ENCODE data around the gene ASIC5.

Gene ASIC5

DNA sequence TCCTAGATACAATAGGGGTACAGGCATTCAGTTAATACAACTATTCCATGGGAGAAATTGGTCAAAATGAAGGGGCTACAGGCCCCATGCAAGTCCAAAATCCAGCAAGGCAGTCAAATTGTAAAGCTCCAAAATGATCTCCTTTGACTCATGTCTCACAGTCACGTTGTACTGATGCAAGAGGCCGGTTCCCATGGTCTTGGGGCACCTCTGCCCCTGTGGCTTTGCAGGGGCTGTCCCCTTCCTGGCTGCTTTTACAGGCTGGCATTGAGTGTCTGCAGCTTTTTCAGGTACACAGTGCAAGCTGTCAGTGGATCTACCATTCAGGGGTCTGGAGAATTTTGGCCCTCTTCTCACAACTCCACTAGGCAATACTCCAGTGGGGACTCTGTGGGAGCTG is 12.5 kb upstream of the ASIC5 start:
- no peak for DNase-seq

DNA sequence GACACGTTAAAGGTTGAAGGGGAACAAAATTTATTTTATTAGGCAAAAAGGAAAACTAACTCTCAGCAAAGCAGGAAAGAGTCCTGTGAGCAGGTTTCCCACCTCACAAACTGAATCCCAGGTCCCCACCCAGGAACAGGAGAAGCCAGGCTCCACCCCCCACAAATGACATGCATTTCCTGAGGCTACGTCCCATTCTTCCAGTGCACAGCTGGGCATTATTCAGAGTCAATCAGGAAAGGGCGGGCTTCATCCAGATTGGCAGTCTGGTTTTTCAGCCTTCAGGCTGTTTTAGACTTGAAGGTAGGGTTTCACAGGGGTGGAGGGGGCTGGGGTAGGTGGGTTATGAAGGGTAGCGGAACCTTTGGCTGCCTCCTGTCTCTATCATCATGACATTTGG is 11.9 kb upstream of the ASIC5 start:
- DNase-seq, result no peak

DNA sequence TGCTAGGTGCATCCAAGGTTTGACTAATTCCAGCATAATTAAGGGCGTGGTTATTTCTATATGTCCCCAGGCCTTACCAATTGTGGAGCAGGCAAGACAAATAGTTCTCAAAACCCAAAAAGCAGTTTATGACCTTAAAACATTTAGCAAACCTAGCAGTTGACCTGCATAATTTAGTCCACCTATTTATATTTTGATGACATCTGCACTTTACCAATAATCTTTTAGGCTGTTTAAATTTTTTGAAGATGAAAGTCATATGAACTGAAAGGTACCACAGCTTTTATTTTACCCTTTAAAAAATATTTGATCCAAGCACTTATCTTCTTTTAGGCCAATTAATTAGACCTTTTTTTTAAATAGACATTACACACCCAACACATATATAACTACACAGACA is 9.8 kb upstream of the ASIC5 start:
- DNase-seq, result no peak

DNA sequence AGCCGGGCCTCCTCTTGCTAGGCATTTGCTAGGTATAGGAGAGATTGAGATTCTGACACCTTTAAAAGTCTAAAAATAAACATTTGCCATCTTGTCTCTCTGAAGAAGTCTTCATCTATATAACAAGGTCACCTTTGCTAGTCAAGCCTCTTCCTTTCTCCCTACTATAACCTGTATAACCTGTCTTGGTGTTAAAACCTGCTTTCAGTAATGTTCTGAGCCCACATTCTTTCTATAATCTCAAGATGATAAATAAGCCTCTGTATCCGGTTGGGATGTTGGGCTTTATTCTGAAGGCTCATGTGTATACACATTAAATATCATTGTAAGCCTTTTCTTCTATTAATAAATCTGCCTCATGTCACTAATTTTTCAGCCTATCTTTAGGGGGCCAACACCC is 10.2 kb downstream of the ASIC5 start:
- no peak for DNase-seq

DNA sequence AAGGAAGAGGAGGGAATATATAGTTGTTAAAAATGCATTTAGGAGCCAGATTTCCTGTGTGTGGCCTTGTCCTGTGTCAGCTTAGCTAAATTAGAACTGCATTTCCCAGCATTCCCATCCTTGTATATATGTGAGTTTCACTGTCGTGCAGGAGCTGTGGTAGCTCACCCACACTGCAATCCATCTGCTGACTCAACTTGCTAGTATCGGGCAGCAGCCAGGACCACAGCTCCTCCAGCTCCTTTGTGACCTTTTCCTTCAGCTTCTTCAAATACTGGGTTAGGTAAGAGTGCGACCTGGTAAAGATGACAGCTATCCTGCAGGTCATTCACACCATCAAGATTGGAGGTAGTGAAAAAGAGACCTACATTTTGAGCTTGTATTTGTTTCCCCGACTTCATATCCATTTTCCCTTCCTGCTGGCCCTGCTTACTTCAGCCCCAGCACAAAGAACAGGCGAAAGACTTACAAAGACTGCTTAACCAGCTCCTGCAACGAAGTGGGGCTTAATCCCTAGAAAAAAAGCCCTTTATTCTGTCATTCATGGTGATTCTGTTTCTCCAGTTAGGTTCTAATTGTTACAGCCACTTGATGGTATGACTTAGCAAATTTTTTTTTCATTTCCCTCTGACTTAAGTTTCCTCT is 11.4 kb downstream of the ASIC5 start:
- no peak for DNase-seq

DNA sequence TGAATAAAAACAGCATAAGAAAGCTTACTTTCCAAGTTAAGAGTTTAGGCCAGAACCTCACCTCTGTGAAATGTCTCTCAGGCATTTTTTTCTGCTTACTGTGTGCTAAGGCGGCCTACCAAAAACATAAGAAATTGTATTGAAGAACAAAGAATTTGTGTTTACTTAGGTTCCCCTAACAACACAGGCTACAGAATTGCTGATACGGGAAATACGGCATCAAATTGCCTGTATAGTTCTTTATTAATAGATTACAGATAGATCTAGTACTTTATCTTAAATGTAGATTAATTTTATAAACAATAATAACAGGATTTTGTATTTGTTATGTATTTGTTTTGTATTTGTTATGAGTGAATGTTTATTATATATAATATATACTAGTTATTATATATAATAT is 12.9 kb downstream of the ASIC5 start:
- DNase-seq, result no peak

DNA sequence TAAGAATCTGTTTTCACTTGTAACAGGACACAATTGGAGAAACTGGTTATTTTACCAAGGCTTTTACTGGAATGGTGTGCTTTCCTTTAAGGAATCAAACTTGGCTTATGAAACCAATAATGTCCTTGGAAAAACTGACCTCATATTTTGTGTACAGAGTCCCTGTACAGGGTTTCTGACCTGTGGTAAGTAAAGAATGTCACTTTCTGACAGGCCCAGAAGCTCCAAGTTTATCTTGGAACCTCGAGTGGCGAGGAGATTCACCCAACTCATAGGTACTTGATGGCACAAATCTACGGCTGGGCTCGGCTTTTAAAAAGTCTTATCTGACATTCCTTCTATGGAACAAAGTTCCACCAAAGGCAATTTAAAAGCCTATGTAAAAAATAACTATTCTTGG is 17.0 kb downstream of the ASIC5 start:
- no peak for DNase-seq

DNA sequence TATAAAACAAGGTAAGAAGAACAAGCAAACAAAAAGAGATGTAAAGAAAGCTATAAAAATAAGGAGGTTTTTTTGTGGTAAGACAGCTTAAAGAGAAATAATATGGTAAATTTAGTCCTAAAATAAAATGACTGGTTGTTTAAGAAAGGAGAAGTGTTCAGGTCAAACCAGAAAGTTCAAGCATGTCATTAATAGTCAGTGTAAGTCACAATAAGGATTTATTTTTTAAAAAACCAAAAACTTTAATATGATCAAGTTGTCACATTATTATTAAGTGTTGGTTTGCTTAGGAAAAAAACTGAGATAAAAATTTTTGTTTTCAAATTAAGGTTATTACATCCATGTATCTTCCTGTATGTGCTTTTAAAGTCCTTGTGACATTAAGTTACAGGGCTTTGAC is 19.1 kb downstream of the ASIC5 start:
- DNase-seq, result no peak

DNA sequence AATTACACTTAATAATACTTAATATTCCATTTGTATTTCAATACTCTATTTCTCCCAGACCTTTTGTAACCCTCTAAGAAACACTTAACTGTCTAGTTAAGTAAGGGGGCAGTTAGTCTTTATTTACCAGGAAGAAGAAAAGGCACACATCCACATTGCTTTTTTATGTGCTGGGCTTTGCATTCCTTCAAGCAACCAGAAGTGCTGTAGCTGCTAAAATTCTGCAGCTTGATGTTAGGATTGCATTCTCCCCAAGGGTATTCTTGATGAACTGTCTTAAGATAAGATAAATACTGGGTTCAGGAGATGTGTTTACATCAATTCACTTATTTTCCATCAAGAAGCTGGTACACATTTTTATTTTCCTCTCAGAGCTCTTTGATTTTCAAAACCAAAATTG is 24.0 kb downstream of the ASIC5 start:
- no peak for DNase-seq

DNA sequence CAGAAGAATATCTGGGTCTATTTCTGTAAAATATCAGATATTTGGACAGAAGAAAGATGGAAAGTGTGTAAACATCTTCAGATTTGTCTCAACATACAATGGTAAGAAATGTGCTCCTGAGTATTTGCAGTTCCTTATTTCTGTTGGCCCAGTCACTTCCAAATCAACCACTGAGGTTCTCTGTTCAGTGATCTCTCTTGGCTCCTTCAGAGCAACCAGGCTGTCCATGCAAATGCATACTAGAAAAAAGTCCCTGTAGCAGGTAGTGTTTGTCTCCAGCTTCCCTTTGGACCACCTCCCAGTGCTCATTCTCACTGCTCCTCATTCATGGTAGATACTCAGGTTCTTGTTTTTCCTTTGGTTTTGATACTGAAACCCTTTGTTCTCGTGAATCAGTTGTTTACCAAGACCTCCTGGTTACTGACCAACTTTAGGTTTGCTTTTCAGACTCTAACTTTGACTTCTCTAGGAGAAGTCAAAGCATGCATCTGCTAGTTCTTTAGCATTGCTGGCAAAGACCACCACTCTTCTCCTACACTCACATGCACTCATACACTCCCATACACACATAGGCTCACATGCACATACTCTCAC is 28.8 kb downstream of the ASIC5 start:
- no peak for DNase-seq

DNA sequence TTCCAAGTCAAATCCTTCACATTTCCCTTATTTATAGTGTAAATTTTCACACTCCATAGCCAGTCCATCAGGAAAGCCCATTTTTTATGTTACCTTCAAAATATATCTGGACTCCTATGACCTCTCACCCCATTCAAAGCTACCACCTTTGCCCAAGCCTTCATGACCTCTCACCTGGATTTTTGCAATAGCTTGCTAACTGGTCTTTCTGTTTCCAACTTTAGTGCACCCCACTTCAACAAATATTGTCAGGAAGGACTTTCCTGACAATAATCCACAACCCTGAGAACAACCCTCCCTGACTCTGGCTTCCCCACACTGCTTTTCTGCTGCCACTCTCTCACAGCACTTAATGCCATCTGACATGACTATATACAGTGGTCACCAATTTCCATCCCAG is 33.4 kb downstream of the ASIC5 start:
- DNase-seq, result no peak

DNA sequence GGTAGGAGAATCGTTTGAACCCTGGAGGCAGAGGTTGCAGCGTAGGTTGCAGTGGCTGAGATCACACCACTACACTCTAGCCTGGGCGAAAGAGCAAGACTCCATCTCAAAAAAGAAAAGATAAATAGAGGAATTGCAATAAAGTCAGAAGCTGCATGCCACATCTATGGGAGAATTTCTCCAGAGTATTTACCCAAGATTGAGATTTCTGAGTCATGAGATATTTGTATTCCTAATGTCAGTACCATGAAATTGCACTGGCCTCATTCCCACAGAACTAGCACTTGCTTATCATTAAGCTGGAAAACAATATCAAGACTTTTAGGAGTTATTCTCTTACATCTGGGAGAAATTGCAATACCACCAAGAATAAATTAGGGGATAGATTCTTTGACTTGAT is 37.4 kb downstream of the ASIC5 start:
- no peak for DNase-seq

DNA sequence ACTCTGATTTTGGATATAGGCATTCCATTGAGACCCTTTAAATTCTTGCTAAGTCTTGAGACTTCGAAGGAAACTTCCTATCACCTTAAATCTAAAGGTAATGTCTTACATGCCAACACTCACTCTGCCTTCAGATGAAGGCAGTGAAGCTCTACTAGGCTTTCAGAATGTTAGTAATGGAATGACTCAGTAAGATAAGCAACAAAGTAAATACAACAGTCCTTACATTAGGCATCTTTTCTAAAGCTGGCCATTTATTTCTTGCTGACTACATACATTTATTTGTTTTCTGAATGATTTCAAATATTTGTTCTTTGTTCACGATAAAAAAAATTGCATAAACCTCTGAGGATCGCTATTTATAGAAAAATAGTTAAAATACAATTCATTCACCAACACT is 43.5 kb downstream of the ASIC5 start:
- no peak for DNase-seq

DNA sequence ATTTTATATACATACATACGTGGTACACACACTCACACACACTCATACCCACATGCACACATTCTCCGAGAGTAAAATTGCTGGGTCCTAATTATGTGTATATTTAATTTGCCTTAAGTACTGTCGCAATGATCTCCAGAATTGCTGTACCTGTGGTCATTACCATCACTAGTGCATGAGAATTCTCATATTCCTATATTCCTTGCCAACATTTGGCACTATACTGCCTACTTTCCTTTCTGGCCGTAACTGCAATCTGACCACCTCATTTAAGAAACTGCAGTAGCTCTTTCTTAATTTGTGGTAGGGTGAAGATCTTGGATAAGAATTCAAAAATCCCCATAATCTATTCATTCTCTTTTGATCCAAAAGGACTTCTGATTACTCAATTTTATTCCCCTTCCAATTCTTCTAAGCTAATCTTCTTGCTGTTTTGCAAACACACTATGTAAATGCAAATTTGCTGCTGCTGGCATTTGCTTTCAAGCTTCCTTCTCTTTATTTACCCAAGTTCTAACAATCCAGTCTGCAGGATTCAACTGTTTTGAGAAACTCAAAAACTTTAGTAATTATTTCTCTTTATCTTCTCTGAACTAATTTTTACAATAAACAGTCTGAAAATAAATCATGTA is 45.1 kb downstream of the ASIC5 start:
- DNase-seq, result no peak

DNA sequence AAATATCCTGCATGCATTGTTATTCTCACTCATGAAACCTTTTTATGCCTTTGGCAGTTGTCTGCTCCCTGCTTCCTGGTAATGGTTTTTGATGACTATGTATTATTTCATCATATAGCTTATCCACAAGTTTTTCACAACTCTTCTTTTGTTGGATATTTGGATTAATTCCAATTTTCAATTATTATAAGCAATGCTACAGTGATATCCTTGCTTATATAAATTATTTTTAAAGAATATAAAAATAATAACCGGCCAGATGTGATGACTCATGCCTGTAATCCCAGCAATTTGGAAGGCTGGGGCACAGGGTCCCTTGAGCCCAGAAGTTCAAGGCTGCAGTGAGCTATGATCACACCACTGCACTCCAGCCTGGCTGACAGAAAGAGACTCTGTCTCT is 47.0 kb downstream of the ASIC5 start:
- DNase-seq, result no peak

DNA sequence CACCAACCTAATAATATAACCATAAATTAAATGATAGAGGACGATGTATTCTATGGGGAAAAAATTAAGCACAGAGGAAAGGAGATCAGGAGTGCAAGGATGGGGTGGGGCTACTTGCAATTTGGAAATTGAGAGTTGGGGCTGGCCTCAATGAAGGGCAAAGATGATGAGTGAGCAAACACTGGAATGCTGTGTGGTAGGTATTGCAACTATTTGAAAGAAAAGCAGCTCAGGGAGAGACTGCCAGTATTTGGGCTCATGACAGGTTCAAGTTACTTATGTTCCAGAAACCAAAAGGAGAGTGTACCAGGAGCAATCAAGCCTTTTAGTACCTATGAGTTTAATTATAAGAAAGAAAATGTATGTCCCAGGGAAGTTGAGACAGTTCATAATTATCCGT is 47.4 kb downstream of the ASIC5 start:
- no peak for DNase-seq

DNA sequence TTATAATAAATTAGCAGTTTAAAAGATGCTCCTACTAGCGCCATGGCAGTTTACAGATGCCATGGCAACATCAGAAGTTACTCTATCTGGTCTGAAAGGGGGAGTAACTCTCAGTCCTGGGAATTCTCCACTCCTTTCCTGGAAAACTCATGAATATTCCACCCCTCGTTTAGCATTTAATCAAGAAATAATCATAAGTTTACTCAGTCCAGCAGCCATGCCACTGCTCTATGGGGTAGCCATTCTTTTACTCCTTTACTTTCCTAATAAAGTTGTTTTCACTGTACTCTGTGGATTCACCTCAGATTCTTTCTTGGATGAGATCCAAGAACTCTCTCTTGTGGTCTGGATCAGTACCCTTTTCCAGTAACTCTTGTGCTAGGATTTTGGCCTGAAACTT is 55.0 kb downstream of the ASIC5 start:
- no peak for DNase-seq

DNA sequence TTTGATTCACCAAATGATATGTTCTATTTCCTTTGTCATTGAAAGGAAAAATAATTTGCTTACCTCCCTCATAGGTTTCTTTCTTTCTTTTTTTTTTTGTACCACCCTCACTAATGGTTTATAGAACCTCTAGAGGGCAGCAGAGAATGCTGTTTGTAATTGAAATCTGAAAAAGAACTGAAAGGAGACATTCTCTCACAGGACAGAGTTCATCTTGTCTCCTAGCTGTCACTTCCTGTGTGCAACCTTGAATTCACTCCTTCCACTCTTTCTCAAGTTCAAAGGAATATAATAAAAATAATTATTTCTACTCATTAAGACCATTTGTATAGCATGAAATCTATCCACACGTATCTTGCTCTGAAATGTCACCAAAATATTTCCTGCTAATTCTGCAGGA is 56.2 kb downstream of the ASIC5 start:
- DNase-seq, result no peak

DNA sequence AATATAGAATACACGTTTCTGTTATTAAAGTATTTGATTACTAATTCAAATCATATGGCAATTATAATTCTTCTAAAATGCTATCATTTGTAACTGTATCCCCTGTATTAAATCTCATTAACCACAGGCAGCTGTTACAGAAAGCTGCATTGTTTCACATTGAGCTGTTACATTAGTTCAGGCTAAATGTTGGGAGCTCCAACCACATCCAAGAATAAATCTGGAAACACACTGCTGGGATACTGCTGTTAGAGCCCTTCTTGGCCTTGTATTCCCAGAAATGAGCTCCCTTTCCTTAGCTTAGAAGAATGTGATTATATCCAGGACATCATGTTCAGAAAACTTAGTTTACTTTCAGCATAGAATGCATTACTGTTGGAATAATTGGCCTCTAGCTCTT is 59.1 kb downstream of the ASIC5 start:
- no peak for DNase-seq

DNA sequence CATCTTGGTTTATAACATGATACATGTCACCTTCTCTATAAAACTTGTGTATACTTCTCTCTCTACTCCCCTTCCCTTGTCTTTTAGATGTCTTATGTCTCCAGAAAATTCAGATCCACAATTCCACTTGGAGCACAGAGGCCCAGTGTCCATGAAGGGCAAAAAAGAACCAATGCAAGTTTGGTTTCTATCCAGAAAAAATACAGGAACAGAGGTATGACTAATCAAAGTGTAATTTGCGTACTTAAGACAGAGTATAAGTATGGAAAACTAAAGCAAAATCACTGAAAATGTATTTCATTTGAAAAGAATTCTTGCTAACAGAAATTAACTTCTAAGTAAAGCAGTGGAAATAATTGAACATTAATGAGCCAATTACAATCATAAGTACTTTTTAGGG is 61.1 kb downstream of the ASIC5 start:
- no peak for DNase-seq

DNA sequence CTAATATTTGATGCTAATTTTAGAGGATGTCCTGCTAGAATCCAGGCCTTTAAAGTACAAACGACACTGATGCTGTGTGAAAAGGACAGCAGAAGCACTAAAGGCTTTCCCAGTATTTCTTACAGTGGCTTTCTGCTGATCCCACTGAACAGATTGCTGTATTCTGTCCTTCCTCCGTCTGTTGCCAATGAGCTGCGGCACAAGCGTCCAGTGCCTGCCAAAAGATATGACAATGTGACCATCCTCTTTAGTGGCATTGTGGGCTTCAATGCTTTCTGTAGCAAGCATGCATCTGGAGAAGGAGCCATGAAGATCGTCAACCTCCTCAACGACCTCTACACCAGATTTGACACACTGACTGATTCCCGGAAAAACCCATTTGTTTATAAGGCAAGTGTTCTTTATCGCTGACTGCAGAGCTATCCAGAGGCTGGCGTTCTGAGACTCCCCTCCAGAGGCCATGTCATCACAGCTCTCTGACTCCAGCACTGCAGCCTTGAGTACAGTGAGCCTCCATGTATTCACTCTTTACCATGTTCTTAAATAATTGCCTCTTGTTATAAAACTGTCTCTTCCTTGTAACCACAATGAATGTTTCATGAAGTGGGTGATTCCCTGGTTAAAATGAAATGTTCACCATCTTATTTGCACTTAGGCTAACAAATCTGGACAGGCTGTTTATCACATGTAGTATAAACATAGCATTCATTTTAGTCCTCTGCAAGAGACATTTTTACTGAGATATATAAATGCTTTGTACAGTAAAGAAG is 63.7 kb downstream of the ASIC5 start:
- no peak for DNase-seq

DNA sequence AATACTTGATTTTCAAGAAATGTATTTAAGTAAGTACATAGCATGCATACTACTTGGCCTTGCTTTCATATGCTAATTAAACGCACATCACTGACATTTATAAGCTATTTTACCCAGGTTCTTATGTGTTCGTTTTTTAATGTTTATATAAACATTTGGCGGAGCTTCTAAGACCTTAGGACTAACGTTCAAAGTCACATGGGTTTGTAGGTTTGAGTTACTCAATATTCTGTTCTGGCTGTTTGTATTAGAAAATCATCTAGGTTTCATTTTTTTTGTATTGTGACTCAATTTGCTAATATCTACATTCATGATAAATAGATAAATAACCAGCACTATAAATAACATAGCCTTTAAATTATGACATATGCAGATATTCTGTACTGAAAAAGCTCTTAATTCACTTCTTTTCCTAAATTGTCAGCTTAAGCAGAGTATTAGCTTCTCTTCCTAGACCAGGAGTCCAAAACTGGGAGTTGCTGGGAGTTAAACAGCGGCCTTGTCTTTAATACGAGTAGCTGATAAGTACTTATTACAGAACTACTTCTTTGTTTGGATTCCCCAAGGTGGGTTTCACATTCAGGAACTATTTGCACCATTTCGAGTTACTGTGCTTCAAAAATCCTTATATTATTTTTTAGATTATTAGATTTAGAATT is 65.3 kb downstream of the ASIC5 start:
- no peak for DNase-seq

DNA sequence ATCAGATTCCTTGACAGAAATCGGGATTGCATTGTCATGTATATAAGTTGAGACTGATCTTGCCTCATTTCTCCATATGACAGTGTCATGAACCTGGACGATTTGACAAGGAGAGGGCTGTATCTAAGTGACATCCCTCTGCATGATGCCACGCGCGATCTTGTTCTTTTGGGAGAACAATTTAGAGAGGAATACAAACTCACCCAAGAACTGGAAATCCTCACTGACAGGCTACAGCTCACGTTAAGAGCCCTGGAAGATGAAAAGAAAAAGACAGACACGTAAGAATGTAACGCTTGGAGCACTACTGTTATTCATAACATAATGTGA is 66.3 kb downstream of the ASIC5 start:
- DNase-seq, result no peak
